Astrocyte of the cerebellum (primary cell): ENCODE results near the gene COL4A1.

Experiments used
- DNase-seq: peaks from one replicate; pipeline ENCODE4 v3.0.0-alpha.2; 2011; ENCODE audit warnings: low read depth
- H3K4me3 ChIP-seq: 2 replicates; pipeline ENCODE4 v1.5.1; 2011; ENCODE audit warnings: mild to moderate bottlenecking, low read depth, low read length, moderate library complexity
- in situ Hi-C: cut with HindIII; loops from 2 replicates; pipeline ENCODE4 v1.10.0; 2017; ENCODE audit warnings: low sequenced_read_pairs
- TF ChIP-seq, protein P1 (sequence below): IDR thresholded peaks from 2 replicates; pipeline ENCODE4 v1.5.1; 2012; ENCODE audit warnings: low read length, low read depth, moderate library complexity, mild to moderate bottlenecking; ENCODE audit errors: missing control alignments

The COL4A1 gene

DNA sequence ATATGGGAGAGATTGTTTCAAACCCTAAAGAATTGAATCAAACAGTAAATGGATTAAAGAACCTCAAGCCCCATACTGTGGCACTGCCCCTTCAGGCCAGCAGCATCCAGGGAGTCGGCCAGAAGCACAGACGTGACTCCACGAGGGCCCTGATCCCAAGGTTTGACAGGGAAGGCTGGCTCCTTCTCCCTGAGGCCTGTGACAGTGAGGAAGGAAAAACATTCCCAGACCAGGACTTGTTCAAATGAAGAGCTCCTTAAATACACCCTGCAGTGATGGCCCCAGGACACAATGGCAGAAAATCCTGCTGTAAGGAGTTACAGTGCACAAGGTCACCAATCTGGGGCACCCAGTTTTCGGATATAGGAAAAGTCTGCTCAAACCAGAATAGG is 91.0 kb downstream of the COL4A1 start:
- DNase-seq: no peak
- TF ChIP-seq, protein P1, sequence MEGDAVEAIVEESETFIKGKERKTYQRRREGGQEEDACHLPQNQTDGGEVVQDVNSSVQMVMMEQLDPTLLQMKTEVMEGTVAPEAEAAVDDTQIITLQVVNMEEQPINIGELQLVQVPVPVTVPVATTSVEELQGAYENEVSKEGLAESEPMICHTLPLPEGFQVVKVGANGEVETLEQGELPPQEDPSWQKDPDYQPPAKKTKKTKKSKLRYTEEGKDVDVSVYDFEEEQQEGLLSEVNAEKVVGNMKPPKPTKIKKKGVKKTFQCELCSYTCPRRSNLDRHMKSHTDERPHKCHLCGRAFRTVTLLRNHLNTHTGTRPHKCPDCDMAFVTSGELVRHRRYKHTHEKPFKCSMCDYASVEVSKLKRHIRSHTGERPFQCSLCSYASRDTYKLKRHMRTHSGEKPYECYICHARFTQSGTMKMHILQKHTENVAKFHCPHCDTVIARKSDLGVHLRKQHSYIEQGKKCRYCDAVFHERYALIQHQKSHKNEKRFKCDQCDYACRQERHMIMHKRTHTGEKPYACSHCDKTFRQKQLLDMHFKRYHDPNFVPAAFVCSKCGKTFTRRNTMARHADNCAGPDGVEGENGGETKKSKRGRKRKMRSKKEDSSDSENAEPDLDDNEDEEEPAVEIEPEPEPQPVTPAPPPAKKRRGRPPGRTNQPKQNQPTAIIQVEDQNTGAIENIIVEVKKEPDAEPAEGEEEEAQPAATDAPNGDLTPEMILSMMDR: no peak
- in situ Hi-C loops: no loop called here
- no peak overlapping the region for H3K4me3 ChIP-seq

DNA sequence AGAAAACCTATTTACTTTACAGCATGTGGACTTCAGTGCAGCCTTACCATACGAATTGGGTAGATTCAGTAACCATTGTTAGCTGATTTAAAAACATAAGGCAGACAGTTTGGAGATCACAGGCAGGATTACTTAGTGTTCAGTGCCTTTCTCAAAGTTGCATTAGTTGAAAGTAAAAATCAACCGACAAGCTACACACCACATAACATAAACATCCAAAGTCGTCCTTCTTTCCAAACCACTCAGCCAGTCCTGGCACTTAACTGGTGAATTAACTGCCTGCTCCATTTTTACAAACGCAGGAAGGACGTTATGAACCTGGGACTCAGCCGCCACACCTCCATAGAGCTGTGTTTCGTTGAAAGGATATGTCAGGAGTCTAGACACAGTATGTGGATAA is 91.4 kb downstream of the COL4A1 start:
- no peak for DNase-seq
- TF ChIP-seq, protein P1: no peak
- in situ Hi-C loops: no loop called here
- no peak overlapping the region for H3K4me3 ChIP-seq

DNA sequence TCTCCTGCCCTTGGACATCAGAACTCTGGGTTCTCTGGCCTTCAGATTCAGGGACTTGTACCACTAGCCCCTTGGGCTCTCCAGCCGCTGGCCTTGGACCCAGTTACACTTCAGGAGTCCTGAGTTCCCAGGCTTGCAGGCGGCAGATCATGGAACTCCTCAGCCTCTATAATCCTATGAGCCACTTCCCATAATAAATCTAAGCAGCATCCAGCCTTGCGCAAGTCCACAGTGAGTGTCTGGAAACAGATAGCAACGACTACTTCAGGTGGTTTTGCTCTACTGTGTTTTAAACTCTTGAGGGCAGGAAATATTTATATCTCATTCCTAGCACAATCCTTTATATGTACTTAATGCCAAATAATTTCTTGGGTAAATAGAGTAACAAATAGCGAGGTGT is 92.3 kb downstream of the COL4A1 start:
- TF ChIP-seq, protein P1: no peak
- H3K4me3 ChIP-seq: no peak overlapping the region
- DNase-seq: no peak
- in situ Hi-C loops: no loop called here

DNA sequence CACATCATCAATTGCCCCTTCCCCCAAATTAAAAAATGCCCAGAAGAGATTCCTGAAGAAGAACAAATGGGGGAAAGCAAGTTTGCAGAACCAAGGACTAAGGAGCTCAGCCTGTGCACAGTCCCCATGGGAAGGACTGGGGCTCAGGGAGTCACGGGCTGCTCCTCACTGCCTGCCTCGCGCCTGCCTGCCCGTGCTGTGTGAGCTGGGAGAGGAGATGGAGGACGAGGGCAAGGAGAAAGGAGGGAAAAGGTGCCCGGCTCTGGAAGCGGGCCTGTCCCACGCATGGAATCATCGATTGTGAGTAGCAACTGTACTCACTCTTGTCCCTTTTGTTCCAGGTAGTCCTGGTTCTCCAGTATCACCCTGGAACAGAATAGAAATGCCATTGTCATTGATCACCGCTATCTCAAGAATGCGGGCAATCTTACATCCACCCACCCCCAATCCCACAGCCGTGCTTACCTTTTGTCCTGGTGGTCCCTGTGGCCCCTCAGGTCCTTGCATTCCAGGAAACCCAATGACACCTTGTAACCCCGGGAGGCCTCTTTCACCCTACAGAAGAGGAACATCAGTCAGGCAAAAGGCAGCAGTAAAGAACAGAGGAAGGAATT is 93.4 kb downstream of the COL4A1 start:
- no peak overlapping the region for H3K4me3 ChIP-seq
- no peak for DNase-seq
- in situ Hi-C loops: no loop called here
- TF ChIP-seq, protein P1: no peak

GRCh38 chr13:110212529-110212928 is 94.4 kb downstream of the COL4A1 start:
- TF ChIP-seq, protein P1: no peak
- H3K4me3 ChIP-seq: no peak overlapping the region
- in situ Hi-C loops: no loop called here
- DNase-seq: no peak

- no peak for DNase-seq
- TF ChIP-seq, protein P1: no peak
- in situ Hi-C loops: no loop called here
- no peak overlapping the region for H3K4me3 ChIP-seq
These were observed 95.2 kb downstream of the COL4A1 start for GRCh38 chr13:110211735-110212134.
